Prostate gland (tissue), 2 donors: ENCODE results near the gene PLCB1.

Experiments used
- POLR2A ChIP-seq: fragments of 450-650 bp; IDR thresholded peaks from one replicate; pipeline ENCODE4 v1.6.1; 2016; ENCODE audit warnings: antibody characterized with exemption, mild to moderate bottlenecking
- TF ChIP-seq, protein P1 (sequence below), 4 experiments: fragments of 200-600 bp in 2 of 4; fragments of 450-650 bp in 2 of 4; sonication (generic) in 2 of 4; IDR thresholded peaks; 1 replicate in 3 of 4; 2 replicates in 1 of 4; pipeline ENCODE4 v1.5.1; 2016 to 2019; ENCODE audit warnings: antibody characterized with exemption in 4 of 4, mild to moderate bottlenecking in 2 of 4, moderate library complexity in 2 of 4

DNA sequence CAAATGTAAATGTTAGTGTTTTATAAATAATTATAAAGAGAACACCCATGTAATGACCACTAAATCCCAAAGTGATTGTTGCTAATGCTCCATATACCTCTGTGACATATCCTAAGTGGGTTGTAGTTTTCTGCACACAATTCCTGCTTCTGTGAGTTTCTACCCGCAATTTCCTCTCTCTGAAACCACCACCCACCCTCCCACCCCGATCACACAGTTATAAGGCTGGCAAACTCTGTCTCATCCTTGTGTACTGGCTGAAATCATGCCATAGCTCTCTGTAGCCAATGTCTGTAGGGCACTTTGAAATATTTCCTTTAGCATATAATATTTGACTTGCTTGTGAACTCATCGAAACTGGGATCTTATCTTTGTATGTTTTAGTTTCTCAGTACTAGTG, 236.6 kb downstream of the PLCB1 start:
- TF ChIP-seq POLR2A: no peak
- TF ChIP-seq, protein P1, sequence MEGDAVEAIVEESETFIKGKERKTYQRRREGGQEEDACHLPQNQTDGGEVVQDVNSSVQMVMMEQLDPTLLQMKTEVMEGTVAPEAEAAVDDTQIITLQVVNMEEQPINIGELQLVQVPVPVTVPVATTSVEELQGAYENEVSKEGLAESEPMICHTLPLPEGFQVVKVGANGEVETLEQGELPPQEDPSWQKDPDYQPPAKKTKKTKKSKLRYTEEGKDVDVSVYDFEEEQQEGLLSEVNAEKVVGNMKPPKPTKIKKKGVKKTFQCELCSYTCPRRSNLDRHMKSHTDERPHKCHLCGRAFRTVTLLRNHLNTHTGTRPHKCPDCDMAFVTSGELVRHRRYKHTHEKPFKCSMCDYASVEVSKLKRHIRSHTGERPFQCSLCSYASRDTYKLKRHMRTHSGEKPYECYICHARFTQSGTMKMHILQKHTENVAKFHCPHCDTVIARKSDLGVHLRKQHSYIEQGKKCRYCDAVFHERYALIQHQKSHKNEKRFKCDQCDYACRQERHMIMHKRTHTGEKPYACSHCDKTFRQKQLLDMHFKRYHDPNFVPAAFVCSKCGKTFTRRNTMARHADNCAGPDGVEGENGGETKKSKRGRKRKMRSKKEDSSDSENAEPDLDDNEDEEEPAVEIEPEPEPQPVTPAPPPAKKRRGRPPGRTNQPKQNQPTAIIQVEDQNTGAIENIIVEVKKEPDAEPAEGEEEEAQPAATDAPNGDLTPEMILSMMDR (IDR thresholded peaks at IDR 0.05): no peak
